ENCODE measurements around the gene EGLN1.

Gene EGLN1

GRCh38 chr1:231396643-231397042 lies 25.4 kb downstream of the EGLN1 start:
- DNase-seq (ENCODE audit: low read depth), result no peak

GRCh38 chr1:231395998-231396390 lies 26.1 kb downstream of the EGLN1 start:
- no peak for DNase-seq (ENCODE audit: low read depth)

GRCh38 chr1:231395076-231395997 lies 26.8 kb downstream of the EGLN1 start:
- peak; percentile 98 for DNase-seq (ENCODE audit: low read depth)

DNA sequence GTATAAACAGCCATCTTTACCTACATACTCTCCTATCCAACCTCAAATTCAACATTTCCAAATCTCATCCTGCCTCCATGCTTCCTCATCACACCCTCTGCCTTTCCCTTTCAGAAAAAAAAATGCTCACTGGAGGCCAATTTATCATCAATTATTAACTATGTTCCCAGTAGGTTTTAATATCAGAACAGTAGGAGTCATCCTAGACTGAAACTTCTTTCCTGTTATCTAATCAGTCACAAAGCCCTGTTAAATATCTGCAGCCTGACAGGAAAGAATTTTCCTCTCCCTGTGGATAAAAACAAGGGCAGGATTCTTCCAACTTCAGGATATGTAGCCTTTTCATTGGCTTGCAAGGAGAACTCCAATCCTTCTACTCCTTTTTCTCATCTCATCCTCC lies 28.4 kb downstream of the EGLN1 start:
- peak; percentile 38 for DNase-seq (ENCODE audit: low read depth)

- no peak for DNase-seq (ENCODE audit: low read depth)
Measured at GRCh38 chr1:231392389-231393131, 29.5 kb downstream of the EGLN1 start.

GRCh38 chr1:231390071-231390470 lies 32.0 kb downstream of the EGLN1 start:
- peak; percentile 70 for DNase-seq (ENCODE audit: low read depth)

DNA sequence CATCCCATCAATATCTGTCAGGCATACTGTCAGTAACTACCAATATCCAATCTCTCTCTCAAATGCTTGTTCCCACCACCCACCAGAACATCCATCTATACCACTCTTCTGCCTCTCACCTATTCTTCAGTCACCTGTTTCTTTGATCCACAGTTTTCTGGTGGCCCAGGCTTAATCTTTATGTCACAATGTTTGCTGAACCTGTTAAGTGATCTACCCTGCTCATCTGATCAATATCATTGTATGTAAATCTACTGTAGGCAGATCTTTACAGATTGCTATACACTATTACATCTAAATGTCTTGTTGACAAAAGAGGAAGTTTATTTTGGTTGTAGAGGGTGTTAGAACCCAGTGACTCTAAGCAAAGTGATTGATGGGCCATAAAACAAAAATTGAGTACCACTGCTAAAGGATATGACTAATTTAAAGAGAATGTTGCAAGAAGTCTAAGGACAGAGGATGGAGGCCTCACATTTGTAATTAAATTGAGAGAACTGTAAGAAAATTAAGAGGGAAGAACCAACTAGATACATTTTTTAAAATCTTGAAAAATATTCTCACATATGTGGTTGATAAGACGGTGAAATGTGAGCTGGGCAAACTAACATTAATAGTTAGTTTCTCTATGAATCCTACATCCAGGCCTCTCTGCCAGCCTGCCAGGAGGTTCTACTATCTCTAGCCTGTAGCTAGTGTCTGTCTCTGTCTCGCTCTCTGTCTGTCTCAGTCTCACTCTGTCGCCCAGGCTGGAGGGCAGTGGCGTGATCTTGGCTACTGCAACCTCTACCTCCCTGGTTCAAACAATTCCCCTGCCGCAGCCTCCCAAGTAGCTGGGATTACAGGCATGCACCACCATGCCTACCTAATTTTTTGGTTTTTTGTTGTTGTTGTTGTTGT lies 34.1 kb downstream of the EGLN1 start:
- peak; percentile 86 for DNase-seq (ENCODE audit: low read depth)

- no peak for DNase-seq (ENCODE audit: low read depth)
Measured at GRCh38 chr1:231386466-231386865, 35.6 kb downstream of the EGLN1 start.

- no peak for DNase-seq (ENCODE audit: low read depth)
Measured at GRCh38 chr1:231385416-231385748, 36.7 kb downstream of the EGLN1 start.

GRCh38 chr1:231384696-231385415 lies 37.2 kb downstream of the EGLN1 start:
- no peak for DNase-seq (ENCODE audit: low read depth)

DNA sequence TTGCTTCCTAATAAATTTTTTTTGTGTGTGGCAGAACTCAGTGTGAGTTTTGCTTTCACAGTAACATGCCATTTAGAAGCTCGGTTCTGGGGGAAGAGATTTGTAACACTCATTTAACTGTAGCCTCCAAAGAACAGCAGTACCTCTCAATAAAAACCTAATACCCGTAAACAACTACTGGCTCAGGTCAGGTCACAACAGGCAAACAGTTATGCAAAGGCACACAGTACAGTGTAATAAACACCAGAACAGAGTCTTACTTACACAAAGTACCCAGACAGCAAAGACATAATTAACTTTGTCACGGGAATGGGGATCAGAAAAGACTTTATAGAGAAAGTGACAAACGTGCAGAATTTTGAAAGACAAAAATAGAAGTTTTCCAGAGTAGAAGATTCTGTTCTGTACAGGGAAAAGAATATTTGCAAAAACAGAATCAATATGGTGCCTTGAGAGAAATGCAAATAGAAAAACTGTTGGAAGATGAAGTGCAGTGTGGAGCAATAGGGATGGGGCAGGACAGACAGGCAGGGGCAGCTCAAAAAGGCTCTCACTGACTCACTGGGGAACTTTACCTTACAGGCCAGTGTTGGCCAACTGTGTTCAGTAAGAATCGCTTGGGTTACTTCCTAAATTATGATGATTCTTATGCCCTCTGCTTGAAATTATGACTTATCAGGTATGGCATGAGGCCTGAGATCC lies 38.8 kb downstream of the EGLN1 start:
- no peak for DNase-seq (ENCODE audit: low read depth)

- DNase-seq (ENCODE audit: low read depth), result no peak
Measured at GRCh38 chr1:231382426-231382825, 39.7 kb downstream of the EGLN1 start.

- no peak for DNase-seq (ENCODE audit: low read depth)
Measured at GRCh38 chr1:231381729-231382128, 40.4 kb downstream of the EGLN1 start.

GRCh38 chr1:231376875-231377549 lies 45.1 kb downstream of the EGLN1 start:
- peak; percentile 27 for DNase-seq (ENCODE audit: low read depth)

DNA sequence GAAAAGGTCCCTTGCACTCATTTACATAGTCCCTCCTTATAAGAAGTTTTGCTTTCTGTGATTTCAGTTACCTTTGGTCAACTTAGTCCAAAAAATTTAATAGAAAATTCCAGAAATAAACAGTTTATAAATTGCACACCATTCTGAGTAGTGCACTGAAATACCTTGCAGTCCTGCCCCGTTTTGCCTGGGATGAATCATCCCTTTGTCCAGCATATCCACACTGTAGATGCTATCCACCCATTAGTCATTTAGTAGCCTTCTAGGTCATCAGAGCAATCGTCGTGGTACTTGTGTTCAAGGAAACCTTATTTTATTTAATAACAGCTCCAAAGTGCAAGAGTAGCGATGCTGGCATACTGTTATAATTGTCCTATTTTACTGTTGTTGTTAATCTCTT lies 46.0 kb downstream of the EGLN1 start:
- peak; percentile 62 for DNase-seq (ENCODE audit: low read depth)

- DNase-seq (ENCODE audit: low read depth), result no peak
Measured at GRCh38 chr1:231374394-231374793, 47.7 kb downstream of the EGLN1 start.

GRCh38 chr1:231372501-231372900 lies 49.6 kb downstream of the EGLN1 start:
- no peak for DNase-seq (ENCODE audit: low read depth)

DNA sequence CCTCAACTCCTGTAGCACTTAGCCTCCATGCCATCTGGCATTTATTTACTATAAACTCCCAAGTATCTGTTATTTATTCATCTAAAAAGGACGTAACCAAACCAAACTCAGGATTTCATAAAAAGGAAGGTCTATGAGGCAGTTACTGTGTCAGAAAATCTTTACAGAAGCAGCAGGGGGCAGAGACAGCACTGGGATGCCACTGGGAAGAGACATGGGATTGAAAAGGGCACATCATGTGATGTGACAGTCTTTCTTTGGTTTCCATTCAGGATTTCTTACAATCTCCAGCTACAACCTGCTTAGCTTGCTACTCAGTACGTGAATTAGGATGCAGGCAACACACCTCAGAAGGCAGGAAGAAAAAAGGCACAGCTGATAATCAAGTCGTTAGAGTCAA lies 52.8 kb downstream of the EGLN1 start:
- peak; percentile 23 for DNase-seq (ENCODE audit: low read depth)

- DNase-seq (ENCODE audit: low read depth), result no peak
Measured at GRCh38 chr1:231364192-231364591, 57.9 kb downstream of the EGLN1 start.

- DNase-seq (ENCODE audit: low read depth), result no peak
Measured at GRCh38 chr1:231363624-231364023, 58.5 kb downstream of the EGLN1 start.
